ENCODE measurements around the gene MRPL57.
"Not testable (repeated sequence)": the region's sequence is repeated elsewhere in the genome, so short reads cannot be mapped to it uniquely, and the experiment has no call there.

The MRPL57 gene

GRCh38 chr13:21150013-21150412 lies 26.4 kb upstream of the MRPL57 start:
- TF ChIP-seq CTCF (IDR thresholded peaks at IDR 0.05; ENCODE audit: control extremely low read depth, extremely low read depth, low read depth, missing control alignments) = no peak
- ChIA-PET CTCF (interaction anchor here (0.9 to 3.1 kb wide), 4 partner anchors 11 to 206 kb away, joined by 3 to 16 read pairs (median 3); partner anchors contain the start of genes MRPL57 and SKA3), POLR2A (no interaction called here)
- no peak for DNase-seq (ENCODE audit: extremely low spot score)

GRCh38 chr13:21152251-21152899 lies 24.1 kb upstream of the MRPL57 start:
- ChIA-PET CTCF (interaction anchor here (0.9 to 1.3 kb wide), 3 partner anchors 10 to 325 kb away, joined by 3 to 4 read pairs (median 3); no protein-coding TSS in a partner anchor), POLR2A (interaction anchor here (1.1 kb wide), 1 partner anchor 9 kb away, joined by 3 read pairs; no protein-coding TSS in a partner anchor)
- no peak for DNase-seq (ENCODE audit: extremely low spot score)
- no peak for TF ChIP-seq CTCF (IDR thresholded peaks at IDR 0.05; ENCODE audit: control extremely low read depth, extremely low read depth, low read depth, missing control alignments)

GRCh38 chr13:21164631-21165030 lies 11.8 kb upstream of the MRPL57 start:
- POLR2A ChIA-PET = no interaction called here
- DNase-seq (ENCODE audit: extremely low spot score) = no peak
- TF ChIP-seq CTCF (IDR thresholded peaks at IDR 0.05; ENCODE audit: control extremely low read depth, extremely low read depth, low read depth, missing control alignments) = no peak
- CTCF ChIA-PET = interaction anchor here (1.3 kb wide), 1 partner anchor 11 kb away, joined by 3 read pairs; the partner anchor contains the start of genes MRPL57 and SKA3

- CTCF ChIA-PET = interaction anchor here (0.8 to 1.1 kb wide), 3 partner anchors 10 to 386 kb away, joined by 3 read pairs; partner anchors contain the start of genes MRPL57 and SKA3
- DNase-seq (ENCODE audit: extremely low spot score) = not testable (repeated sequence)
- POLR2A ChIA-PET = interaction anchor here (1.2 kb wide), 1 partner anchor 10 kb away, joined by 7 read pairs; no protein-coding TSS in a partner anchor
Measured at GRCh38 chr13:21165606-21166005, 10.9 kb upstream of the MRPL57 start.

- ChIA-PET POLR2A (no interaction called here), CTCF (interaction anchor here (1.0 to 1.1 kb wide), 2 partner anchors 17 to 21 kb away, joined by 3 read pairs; no protein-coding TSS in a partner anchor)
- no peak for DNase-seq (ENCODE audit: extremely low spot score)
- no peak for TF ChIP-seq CTCF (IDR thresholded peaks at IDR 0.05; ENCODE audit: control extremely low read depth, extremely low read depth, low read depth, missing control alignments)
Measured at GRCh38 chr13:21171420-21171819, 5.0 kb upstream of the MRPL57 start.

GRCh38 chr13:21173767-21174166 lies 2.7 kb upstream of the MRPL57 start:
- DNase-seq (ENCODE audit: extremely low spot score); CTCF ChIA-PET; POLR2A ChIA-PET: not testable (repeated sequence)

GRCh38 chr13:21175656-21176214 lies 723 bp upstream of the MRPL57 start:
- DNase-seq (ENCODE audit: extremely low spot score) = no peak
- POLR2A ChIA-PET = interaction anchor here (1.8 kb wide), 1 partner anchor 27 kb away, joined by 10 read pairs; no protein-coding TSS in a partner anchor
- CTCF ChIA-PET = interaction anchor here (1.0 to 7.1 kb wide), 12 partner anchors 10 to 978 kb away, joined by 3 to 66 read pairs (median 4); no protein-coding TSS in a partner anchor

More at GRCh38 chr13:21175656-21176214, 723 bp upstream of the MRPL57 start:
- TF ChIP-seq CTCF (IDR thresholded peaks at IDR 0.05; ENCODE audit: control extremely low read depth, extremely low read depth, low read depth, missing control alignments) = no peak

All from GM10248 (cell line).